Embryonic facial prominence (tissue), 1 donor: ENCODE results near the gene ANAPC7.
"Not testable (repeated sequence)": the region's sequence is repeated elsewhere in the genome, so short reads cannot be mapped to it uniquely, and the experiment has no call there.

Source experiments
- DNase-seq: peaks from one replicate; pipeline ENCODE4 v3.0.0-alpha.2; 2016; ENCODE audit errors: extremely low spot score

Gene ANAPC7

GRCh38 chr12:110348431-110349059 lies 55.0 kb downstream of the ANAPC7 start:
- no peak for DNase-seq

DNA sequence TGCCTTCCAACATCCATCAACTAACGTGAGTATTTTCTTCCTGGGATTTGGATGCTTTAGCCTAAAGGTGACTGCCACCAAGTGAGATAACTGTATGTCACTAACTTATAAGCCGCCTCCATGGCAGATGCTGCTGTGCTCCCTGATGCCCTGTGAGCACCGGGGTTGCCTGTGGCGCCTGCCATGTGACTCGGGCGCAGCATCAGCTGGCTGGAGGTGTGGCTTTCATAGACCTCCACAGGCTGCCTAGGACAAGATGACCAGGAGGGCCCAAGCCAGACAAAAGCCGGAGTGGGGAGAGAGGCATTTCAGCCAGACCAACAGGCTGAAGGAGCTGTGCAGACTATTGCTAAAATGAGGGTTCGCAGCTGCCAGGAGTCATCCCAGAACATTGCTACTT lies 55.7 kb downstream of the ANAPC7 start:
- DNase-seq: no peak

DNA sequence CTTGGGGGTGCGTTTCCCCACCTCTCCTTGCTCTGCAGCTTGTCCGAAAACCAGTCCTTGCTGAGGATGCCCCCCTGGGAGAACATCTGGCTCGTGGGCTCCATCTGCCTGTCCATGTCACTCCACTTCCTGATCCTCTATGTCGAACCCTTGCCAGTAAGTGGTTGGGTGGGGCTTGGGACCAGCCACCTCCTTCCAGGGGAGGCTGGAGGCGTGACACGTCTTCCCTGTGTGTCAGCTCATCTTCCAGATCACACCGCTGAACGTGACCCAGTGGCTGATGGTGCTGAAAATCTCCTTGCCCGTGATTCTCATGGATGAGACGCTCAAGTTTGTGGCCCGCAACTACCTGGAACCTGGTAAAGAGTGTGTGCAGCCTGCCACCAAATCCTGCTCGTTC lies 57.5 kb downstream of the ANAPC7 start:
- no peak for DNase-seq

GRCh38 chr12:110345176-110345661 lies 58.3 kb downstream of the ANAPC7 start:
- peak; percentile 11 for DNase-seq

- DNase-seq: no peak
Observed at GRCh38 chr12:110344657-110345056, 58.9 kb downstream of the ANAPC7 start.

DNA sequence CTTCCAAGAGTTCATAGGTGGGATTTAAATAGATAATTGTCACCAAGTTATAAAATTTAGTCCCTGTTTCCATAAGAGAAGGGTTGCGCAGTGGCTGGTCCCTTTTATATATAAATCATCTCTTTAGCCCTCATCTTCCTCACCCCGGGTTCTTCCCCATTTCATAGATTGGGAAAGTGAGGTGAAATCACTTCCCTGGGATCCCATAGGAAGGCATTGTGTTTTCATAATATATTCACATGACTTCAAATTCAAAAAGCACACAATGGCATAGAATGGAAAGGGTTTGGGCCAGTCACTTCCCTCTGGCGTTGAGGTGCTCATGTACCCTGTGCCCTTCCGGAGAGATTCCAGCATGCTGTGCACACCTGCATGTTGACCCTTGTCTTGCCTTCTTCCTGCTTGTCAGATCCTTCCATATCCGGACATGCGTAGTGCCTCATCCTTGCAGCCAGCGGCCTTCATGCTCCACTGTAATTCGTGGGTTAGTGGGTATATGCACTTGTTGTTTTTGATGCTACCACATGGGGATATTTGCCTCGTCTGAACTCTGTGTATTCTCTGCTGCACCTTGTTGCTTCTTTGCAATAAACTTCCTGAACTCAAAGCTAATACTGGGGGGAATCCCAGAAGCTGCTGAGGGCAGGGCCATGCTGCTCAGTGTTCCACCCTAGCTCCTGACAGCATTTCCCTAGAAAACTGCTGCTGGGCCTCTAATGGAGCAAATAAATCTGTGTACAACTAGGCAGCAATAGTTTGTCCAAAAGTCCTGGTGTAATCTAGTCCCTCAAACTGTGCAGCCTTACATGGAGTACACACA lies 59.6 kb downstream of the ANAPC7 start:
- no peak for DNase-seq

DNA sequence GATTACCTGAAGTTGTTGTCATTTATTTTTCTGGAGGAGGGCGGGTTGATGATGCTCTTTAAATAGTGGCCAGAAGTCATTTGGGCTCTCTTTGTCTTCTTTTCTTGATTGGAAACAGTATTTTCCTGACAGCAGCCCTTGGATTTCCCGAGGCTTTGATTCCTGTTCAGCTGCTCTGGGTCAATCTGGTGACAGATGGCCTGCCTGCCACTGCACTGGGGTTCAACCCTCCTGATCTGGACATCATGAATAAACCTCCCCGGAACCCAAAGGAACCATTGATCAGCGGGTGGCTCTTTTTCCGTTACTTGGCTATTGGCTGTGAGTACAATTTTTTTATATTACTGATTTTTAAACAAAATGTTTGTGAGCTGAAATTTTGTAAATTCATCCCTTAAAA lies 60.4 kb downstream of the ANAPC7 start:
- no peak for DNase-seq

DNA sequence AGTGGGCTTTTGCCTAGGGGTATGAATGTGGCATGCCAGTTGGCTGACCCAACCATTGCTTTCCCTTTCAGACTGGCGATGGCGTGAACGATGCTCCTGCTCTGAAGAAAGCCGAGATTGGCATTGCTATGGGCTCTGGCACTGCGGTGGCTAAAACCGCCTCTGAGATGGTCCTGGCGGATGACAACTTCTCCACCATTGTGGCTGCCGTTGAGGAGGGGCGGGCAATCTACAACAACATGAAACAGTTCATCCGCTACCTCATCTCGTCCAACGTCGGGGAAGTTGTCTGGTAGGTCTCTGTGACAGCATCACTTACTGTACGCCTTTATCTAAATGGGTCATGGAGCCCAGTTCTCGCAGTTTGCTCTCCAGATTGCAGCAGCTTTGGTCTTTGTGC lies 61.4 kb downstream of the ANAPC7 start:
- DNase-seq: no peak

DNA sequence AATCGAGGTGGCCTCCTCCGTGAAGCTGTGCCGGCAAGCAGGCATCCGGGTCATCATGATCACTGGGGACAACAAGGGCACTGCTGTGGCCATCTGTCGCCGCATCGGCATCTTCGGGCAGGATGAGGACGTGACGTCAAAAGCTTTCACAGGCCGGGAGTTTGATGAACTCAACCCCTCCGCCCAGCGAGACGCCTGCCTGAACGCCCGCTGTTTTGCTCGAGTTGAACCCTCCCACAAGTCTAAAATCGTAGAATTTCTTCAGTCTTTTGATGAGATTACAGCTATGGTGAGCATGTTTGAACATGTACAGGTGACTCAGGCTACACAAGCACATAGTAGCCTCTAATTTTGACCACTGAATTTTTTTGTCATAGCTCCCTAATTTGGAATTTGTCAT lies 62.8 kb downstream of the ANAPC7 start:
- DNase-seq: no peak

DNA sequence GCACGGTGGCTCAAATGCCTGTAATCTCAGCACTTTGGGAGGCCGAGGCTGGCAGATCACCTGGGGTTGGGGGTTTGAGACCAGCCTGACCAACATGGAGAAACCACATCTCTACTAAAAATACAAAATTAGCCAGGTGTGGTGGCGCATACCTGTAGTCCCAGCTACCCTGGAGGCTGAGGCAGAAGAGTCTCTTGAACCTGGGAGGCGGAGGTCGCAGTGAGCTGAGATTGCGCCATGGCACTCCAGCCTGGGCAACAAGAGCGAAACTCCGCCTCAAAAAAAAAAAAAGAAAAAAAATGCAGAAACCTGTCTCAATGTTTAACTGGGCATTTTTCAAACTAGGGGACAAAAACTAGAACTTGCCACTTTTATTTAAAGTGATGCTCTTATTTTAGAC lies 63.2 kb downstream of the ANAPC7 start:
- DNase-seq: not testable (repeated sequence)

DNA sequence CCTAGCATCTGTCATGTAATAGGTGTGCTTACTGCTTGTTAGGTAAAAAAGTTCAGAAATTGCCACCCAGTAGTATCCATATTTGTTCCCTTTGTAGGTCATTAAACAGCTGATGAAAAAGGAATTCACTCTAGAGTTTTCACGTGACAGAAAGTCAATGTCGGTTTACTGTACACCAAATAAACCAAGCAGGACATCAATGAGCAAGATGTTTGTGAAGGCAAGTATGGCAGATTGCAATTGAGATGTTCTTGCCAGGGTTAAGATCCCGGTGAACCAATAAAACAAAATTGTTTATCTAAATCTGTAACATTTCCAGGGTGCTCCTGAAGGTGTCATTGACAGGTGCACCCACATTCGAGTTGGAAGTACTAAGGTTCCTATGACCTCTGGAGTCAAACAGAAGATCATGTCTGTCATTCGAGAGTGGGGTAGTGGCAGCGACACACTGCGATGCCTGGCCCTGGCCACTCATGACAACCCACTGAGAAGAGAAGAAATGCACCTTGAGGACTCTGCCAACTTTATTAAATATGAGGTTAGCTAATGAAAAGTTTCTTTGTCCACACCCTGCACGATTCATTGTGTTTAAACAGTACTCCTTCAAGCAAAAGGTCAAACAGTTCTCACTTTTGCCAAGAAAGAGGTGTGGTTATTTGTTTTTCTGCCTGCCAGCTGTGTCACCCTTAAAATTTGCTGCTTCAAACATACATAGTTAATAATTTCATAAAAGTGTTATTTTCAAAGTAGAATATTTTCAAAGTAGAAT lies 64.1 kb downstream of the ANAPC7 start:
- no peak for DNase-seq

- DNase-seq: no peak
Observed at GRCh38 chr12:110338754-110339153, 64.8 kb downstream of the ANAPC7 start.

DNA sequence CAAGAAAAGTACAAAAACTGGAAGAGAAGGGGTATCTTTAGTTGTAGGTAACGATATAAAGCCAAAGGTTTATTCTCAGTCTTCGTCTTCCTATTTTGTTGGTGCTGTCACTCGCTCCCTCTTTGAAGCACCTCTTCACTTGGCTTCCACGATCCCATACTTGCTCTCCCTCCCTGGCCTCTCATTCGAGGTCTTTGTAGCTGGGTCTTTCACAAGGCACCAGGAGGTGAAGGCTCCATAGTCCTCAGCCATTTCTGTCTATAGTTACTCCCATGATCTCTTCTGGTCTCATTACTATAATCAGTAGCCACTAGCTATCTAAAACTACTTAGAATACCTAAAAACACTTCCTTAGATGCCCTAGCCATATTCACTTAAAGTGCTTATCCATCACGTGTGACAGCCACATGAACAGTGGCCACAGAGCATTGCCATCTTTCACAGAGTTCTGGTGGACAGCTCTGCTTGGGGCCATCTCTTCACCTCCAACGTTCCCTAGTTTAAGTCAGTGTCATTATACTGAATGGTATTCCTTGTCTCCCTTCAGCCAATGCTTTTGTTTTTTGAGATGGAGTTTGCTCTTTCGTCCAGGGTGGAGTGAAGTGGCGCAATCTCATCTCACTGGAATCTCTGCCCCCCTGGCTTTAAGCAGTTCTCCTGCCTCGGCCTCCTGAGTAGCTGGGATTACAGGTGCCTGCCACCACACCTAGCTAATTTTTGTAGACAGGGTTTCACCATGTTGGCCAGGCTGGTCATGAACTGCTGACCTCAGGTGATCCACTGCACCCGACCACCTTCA lies 65.4 kb downstream of the ANAPC7 start:
- no peak for DNase-seq

GRCh38 chr12:110335481-110336045 lies 67.9 kb downstream of the ANAPC7 start:
- DNase-seq: no peak

DNA sequence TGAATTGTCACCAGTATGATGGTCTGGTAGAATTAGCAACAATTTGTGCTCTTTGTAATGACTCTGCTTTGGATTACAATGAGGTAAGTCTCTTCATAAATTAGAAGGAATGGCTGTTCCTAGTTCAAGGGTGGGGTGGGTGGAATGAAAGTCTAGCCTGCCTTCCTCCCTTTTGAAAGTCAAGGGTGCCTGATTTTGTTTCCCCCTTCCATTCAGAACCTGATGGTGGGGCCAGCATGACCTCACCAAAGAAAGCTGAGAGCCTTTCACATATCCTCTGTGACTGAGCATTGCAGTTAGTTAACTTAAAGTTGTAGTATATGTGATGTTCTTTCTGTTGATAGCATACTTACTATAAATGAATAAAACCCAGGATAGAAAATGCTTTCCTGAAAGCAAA lies 70.3 kb downstream of the ANAPC7 start:
- no peak for DNase-seq

GRCh38 chr12:110330544-110330943 lies 73.0 kb downstream of the ANAPC7 start:
- DNase-seq: no peak

DNA sequence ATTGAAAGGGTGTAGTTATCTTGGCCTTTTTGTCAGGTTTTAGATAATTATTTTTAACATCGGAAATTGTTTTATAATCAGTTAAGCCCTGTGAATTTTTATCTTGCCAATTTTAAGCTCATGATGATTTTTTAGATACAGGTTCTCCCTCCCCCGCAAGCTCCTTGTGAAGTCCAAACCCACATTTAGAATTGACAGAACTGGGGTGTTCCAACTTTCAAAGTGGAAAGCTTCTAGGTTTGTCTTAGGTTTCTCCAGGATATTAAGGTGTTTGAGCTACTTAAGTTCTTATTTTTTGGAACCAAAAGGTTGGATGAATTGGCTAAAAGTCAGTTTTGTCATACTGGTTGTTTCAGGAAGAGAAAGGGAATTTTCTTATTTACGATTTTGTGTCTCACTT lies 73.4 kb downstream of the ANAPC7 start:
- no peak for DNase-seq

DNA sequence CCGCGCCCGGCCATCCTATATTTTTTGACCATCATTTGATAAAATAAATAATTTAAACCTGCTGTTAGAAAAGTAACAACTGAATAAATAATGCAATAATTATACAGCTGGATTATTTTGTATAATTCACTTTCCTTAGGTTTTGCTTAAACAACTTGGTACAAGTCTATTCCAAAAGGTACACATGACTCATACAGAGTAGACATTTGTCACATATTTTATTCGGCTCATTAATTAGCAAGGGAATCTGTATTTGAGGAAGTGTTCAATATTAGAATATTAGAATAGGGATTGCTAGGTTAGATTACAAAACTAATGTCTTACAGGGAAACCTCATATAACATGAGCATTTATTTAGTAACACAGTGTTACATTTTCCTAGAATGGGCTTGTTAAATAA lies 73.8 kb downstream of the ANAPC7 start:
- no peak for DNase-seq
